HG03439 (cell line): ENCODE measurements around the gene TOX2.

Experiments used
- ATAC-seq: cut with Tn5 transposase; IDR thresholded peaks from one replicate; pipeline ENCODE4 v1.9.1; 2021; ENCODE audit warnings: mild to moderate bottlenecking, moderate library complexity; ENCODE audit not compliant: unreplicated experiment

The TOX2 gene

DNA sequence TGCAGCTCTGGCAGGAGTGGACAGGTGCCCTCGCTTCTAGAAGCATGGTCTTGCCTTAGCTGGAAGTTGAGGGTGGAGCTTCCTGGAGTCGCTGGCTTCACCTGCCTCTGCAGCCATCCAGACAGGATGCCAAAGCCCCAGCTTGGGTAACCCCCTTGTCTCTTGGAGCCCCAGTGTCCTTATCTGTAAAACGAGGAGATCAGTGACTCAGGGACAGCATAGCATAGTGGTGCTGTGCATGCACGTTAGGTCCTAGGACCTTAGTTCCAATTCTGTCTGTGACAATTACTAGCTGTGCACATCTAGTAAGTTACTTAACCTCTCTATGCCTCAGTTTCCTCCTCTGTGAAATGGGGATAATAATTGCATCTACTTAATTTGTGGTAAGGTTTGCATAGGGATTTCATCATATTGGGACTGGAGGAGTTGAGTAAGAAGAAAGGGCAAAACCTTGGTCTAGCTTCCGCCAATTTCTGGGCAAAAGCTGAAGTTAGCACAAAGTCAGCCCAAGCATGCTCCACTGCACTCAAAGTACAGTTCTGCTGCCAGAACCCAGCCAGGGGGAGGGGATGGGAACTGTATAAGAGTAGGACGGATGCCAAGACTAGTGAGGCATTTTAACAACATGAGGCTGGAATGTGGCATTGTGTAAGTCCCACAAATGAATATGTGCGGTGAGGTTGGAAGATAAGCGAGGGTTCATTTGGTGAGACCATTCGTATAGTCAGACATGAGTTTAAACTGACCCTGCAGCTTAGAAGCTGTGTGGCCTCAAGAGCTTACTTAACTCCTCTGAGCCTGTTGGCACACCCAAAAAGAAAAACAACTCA is 24.5 kb downstream of the TOX2 start:
- ATAC-seq, result no peak

- ATAC-seq, result no peak
These were observed 25.1 kb downstream of the TOX2 start for GRCh38 chr20:43939762-43940121.

DNA sequence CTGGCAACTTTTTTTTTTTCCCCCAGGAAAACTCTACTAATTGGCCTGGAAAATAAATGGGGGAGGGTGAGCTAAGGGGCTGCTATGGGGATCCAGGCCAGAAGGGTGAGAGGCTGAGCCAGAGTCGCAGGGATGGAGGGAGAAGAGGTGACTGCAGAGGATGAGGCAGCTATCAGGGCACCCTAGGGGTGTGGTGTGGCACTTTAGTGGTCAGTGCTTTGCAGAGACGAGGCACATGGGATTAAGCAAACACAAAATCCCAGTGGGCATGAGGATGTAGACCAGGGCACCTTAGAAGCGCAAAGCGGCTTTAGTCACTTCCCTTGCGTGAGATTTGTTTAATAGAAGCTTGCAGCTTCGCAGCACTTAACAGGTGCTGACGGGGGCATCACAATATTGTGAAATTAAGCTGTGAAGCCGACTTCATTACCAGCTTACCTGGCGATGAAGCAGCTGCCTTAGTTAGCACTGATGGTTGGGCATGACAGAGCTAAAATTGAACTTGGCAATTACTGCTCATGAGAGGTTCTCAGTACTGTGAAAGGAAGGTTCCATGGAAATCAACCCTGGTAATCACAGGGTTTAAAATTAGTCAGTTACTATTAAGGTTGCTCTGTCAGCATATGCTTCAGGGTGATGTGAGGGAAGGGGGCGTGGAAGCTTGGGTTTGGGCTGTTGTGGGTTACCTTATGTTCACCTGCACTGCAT is 26.0 kb downstream of the TOX2 start:
- ATAC-seq, result no peak

GRCh38 chr20:43941476-43942200 is 27.0 kb downstream of the TOX2 start:
- no peak for ATAC-seq

- no peak for ATAC-seq
These were observed 27.5 kb downstream of the TOX2 start for GRCh38 chr20:43942201-43942590.

DNA sequence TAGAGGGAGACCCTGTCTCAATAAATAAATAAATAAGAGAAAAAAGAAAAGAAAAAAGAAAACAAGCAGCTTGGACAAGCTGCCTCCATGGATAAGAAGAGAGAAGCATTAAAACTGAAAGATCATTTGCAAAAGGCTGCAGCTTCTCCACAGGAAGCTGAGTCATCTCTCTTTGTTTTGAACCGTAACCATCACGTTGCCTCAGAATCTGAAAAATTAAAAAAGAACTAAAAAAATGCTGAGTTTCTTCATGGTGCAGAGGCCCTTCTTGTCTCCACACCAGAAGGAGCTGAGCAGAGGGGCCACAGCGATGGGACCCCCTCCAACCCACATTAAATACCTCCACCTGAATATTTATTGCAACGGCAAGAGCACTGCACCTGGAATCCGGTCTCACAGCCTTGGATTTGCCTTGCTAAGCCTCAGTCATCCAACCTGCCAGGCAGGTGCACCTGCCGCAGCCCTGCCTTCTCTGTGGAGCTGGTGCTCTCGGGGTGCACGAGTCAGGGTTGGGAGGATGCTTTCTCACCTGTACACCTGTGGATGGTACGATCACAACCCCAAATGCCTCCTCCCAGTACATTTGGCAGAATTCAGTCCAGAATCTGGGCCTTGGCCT is 28.1 kb downstream of the TOX2 start:
- ATAC-seq, result no peak

DNA sequence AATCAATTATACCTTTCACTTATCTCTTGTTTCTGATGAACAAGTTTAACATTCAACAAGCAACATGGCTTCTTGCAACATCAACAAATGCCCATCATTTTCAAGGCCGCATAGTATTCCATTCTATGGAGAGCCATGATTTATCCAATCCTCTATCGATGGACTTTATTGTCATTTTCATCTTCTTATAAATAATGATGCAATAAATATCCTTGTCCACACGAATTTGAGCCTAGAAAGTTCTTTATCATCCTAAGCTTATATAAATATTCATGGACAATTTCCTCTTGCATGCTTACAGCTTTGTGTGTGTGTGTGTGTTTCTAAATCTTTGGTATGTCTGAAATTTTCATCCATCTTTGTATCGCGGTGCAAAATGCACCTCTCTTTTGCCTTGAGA is 29.1 kb downstream of the TOX2 start:
- no peak for ATAC-seq

DNA sequence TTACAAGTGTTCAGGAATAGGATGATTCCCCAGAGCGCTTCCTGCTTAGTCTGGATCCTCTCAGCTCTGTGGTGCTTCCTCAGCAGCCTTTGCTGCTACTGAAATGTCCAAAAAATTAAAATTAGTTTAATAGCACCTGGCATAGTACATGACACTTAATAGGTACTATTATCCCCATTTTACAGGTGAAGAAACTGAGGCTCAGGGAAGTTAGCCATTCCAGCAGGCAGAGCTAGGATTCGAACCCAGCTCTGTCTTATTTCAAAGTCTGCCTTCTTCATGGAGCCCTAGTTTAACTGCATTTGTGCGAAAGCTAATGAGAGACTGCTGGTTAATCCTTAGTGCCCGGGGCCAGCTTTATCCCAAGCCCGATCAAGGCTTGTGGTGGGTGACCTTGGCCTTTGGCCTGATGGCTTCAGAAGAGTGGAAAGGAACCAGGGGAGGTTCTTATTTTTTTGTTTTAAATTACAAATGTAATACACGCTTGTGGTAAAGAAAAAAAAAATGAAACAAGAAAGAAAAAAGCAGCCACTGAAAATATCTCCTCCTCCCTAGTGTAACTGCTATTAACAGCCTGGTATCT is 30.1 kb downstream of the TOX2 start:
- ATAC-seq, result no peak

- ATAC-seq, result no peak
These were observed 30.9 kb downstream of the TOX2 start for GRCh38 chr20:43945391-43946205.

DNA sequence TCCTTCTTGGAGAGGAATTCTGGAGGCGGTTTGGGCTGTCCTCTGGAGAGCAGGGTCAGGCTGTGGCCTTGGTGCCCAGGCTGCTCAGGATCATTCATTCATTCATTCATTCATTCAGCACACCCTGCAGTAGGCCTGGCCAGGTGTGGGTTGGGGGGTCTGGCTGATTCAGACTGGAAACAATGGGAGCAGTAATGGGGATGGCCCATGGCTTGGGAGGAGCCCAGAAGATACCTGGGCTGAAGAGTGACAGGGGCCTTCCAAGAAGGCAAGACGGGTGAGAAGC is 31.5 kb downstream of the TOX2 start:
- ATAC-seq, result no peak

GRCh38 chr20:43946659-43947315 is 32.1 kb downstream of the TOX2 start:
- ATAC-seq, result no peak

DNA sequence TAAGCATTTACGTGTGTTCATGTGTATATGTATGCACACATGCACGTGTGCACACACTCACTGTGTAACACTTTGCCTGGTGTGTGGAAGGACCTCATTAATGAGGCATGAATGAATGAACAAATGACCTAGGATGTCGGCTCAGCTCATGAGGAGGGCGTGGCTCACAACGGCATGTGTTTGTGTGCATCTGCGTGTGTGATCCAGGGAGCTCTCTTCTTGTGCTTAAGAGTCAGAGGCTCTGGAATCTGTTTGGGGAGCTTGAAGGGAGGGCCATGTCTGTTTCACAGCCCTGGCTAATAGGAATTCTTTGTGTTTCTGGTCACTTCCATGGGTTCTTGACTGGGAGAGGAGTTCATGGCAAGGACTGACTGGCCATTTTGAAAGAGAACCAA is 32.7 kb downstream of the TOX2 start:
- no peak for ATAC-seq

GRCh38 chr20:43948455-43948854 is 33.8 kb downstream of the TOX2 start:
- no peak for ATAC-seq

DNA sequence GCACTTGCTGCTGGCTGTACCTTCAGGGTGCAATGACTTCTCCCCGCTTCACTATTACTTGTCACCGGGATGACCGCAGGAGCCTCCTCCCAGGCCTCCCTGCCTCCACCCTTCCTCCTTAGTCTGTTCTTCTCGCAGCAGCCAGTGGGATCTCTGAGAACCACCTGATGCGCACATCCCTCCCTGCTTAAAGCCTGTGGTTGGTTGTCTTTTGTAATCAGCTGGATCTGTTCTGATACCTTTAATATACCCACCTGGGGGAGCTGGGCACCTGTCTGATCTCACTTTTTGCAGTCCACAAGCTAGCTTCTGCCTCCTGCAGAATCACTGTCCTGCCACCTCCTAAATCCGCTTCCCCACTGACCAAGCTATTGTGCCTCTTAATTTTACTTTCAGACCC is 34.6 kb downstream of the TOX2 start:
- ATAC-seq, result no peak

DNA sequence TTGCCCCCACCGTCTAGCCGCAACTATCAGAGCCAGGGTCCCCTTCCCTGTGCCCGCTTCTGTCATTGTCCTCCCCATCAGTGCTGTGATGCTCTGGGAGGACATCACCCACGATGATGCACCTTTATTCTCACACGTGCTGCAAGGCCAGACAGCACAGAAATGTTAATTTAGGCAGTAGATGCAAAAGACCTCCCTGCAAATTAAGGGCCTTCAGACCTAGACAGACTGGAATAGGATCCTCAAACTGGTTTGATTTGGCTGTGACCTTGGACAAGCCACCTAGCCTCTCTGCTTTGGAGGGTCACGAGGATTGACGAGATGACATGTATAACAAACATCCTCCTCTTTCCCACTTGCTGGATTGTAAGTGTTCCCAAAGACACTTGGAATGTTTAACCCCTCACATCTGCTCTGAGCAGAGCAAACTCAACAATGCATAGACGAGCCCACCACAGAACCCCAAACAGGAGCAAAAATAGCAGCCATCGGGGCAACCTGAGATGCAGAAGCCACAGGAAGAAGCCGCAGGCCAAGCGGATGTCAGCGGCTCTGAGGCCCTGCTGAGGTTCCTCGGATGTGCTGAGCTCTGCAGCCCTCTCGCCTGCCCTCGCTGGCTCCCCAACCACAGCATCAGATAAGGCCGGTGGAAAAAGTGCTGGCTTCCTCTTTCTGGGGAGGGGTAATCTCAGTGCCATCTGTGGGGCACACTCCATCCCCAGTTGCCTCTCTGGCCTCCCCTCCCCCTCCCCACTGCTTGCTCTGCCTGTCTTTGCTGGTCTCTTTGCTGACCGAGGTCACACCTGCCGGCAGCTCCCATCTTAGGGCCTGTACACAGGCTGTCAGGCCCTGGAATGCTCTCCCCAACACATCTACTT is 35.3 kb downstream of the TOX2 start:
- ATAC-seq, result no peak

GRCh38 chr20:43953919-43954592 is 39.4 kb downstream of the TOX2 start:
- ATAC-seq, result no peak

DNA sequence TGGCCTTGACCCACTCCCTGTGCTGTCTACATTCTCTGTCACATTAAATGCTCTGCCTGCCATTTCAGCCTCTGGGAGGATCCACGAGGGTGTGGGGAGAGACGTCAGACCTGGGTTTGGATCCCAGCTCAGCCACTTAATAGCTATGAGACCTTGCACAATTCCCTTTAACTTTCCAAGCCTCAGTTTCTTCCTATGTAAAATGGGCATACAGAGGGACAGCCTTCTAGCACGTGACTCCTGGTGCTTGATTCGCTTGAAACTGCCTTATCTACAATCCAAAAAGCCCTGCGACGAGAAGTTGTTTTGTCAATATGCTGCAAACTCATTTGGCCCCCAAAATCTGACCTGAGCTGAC is 40.0 kb downstream of the TOX2 start:
- no peak for ATAC-seq

DNA sequence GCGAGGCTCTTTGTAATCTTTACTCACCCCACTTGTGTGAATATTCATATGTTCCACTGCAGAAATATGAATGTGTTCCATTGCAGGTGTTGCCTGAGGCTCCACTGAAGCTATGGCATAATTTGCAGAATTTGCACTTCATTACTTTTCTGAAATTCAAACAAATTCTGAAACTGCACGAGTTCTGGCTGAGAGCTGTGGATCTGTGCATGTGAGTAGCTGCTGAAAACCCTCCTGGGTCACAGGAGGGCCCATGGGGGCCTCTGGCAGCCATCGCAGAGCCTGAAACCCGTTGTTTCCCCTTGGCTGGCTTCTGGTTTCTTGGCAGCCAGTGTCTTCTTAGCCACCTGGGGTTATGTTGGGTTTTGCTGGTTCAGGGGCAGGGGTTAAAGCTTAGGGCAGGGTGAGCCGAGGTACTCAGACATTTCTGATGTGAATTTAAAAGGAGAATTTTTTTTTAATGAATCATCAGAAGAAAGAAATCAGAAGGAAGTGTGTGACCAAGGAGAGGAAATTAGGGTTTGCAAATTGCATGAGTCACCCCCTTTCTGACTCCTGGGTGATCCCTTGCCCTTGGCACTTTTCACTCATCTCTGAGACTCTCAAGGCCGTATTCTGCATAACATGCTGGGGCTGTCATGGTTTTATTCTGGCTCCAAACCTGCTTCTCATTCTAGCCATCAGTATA is 40.6 kb downstream of the TOX2 start:
- peak; percentile 56 for ATAC-seq
